ENCODE results near the gene ZDHHC9.

ZDHHC9 gene

DNA sequence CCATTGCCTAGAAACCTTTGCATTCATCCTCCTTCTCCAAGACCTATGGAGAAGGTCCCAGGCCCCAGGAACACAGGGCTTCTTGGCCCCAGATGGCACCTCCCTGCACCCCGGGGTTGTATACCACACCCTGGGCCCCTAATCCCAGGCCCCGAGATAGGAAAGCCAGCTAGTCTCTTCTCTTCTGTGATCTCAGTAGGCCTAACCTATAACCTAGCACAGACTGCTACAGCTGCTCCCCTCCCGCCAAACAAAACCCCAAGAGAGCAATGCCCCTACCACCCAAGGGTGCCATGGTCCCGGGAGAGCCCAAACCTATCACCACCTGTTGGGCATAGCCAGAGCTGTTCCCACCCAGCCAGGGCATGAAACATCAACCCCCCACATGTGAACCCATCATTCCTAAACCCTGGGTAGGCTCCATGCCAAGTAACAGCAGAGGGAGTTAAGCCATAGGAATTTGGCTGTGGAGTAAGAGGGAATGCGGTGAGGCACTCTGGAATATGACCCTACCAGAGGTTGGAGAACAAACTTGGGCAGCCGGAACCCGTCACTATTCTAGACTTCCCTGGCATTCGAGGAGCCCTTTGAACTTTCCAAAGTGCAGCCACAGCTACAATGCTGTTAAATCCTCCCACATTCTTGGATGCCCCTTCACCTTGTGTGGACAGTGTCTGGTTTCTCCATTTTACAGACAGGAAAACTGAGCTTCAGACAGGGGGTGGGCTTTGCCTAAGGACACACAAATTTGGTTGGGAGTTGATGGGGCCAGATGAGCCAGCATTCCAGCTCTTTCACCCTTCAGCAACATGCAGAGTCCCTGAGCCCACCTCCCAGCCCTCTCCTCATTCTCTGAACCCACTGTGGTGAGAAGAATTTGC, 74.9 kb downstream of the ZDHHC9 start:
- no peaks in the 10 kb centered on the region for H3K36me3 ChIP-seq (ENCODE audit: control insufficient read depth, insufficient read depth, low read length)
- no peak overlapping the region for H3K4me3 ChIP-seq (replicated peaks; ENCODE audit: low read depth, low read length)
- TF ChIP-seq, protein P1, sequence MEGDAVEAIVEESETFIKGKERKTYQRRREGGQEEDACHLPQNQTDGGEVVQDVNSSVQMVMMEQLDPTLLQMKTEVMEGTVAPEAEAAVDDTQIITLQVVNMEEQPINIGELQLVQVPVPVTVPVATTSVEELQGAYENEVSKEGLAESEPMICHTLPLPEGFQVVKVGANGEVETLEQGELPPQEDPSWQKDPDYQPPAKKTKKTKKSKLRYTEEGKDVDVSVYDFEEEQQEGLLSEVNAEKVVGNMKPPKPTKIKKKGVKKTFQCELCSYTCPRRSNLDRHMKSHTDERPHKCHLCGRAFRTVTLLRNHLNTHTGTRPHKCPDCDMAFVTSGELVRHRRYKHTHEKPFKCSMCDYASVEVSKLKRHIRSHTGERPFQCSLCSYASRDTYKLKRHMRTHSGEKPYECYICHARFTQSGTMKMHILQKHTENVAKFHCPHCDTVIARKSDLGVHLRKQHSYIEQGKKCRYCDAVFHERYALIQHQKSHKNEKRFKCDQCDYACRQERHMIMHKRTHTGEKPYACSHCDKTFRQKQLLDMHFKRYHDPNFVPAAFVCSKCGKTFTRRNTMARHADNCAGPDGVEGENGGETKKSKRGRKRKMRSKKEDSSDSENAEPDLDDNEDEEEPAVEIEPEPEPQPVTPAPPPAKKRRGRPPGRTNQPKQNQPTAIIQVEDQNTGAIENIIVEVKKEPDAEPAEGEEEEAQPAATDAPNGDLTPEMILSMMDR (IDR thresholded peaks at IDR 0.05; ENCODE audit: insufficient read depth, low read length, poor library complexity, severe bottlenecking) = no peak
- no peaks in the 10 kb centered on the region; the same call in 1 of the 2 replicates for H3K27me3 ChIP-seq (replicated peaks; ENCODE audit: control insufficient read depth, insufficient read depth, low read length)
- no peak for DNase-seq (ENCODE audit: extremely low read depth, insufficient read length)

GRCh38 chrX:129768186-129768585, 75.5 kb downstream of the ZDHHC9 start:
- TF ChIP-seq, protein P1 (IDR thresholded peaks at IDR 0.05; ENCODE audit: insufficient read depth, low read length, poor library complexity, severe bottlenecking) = no peak
- no peak overlapping the region for H3K4me3 ChIP-seq (replicated peaks; ENCODE audit: low read depth, low read length)
- no peaks in the 10 kb centered on the region; the same call in 1 of the 2 replicates for H3K27me3 ChIP-seq (replicated peaks; ENCODE audit: control insufficient read depth, insufficient read depth, low read length)
- no peaks in the 10 kb centered on the region for H3K36me3 ChIP-seq (ENCODE audit: control insufficient read depth, insufficient read depth, low read length)
- no peak for DNase-seq (ENCODE audit: extremely low read depth, insufficient read length)

GRCh38 chrX:129763666-129764065, 80.0 kb downstream of the ZDHHC9 start:
- H3K4me3 ChIP-seq (replicated peaks; ENCODE audit: low read depth, low read length) = no peak overlapping the region
- TF ChIP-seq, protein P1 (IDR thresholded peaks at IDR 0.05; ENCODE audit: insufficient read depth, low read length, poor library complexity, severe bottlenecking) = no peak
- H3K27me3 ChIP-seq (replicated peaks; ENCODE audit: control insufficient read depth, insufficient read depth, low read length) = no peaks in the 10 kb centered on the region; the same call in 1 of the 2 replicates
- no peaks in the 10 kb centered on the region for H3K36me3 ChIP-seq (ENCODE audit: control insufficient read depth, insufficient read depth, low read length)
- DNase-seq (ENCODE audit: extremely low read depth, insufficient read length) = no peak

GRCh38 chrX:129762448-129762847, 81.2 kb downstream of the ZDHHC9 start:
- no peak for DNase-seq (ENCODE audit: extremely low read depth, insufficient read length)
- no peaks in the 10 kb centered on the region for H3K36me3 ChIP-seq (ENCODE audit: control insufficient read depth, insufficient read depth, low read length)
- TF ChIP-seq, protein P1 (IDR thresholded peaks at IDR 0.05; ENCODE audit: insufficient read depth, low read length, poor library complexity, severe bottlenecking) = no peak

GRCh38 chrX:129761596-129761995, 82.1 kb downstream of the ZDHHC9 start:
- DNase-seq (ENCODE audit: extremely low read depth, insufficient read length) = no peak
- no peaks in the 10 kb centered on the region for H3K27me3 ChIP-seq (replicated peaks; ENCODE audit: control insufficient read depth, insufficient read depth, low read length)
- TF ChIP-seq, protein P1 (IDR thresholded peaks at IDR 0.05; ENCODE audit: insufficient read depth, low read length, poor library complexity, severe bottlenecking) = no peak
- no peak overlapping the region for H3K4me3 ChIP-seq (replicated peaks; ENCODE audit: low read depth, low read length)
- H3K36me3 ChIP-seq (ENCODE audit: control insufficient read depth, insufficient read depth, low read length) = no peaks in the 10 kb centered on the region

More at GRCh38 chrX:129762448-129762847, 81.2 kb downstream of the ZDHHC9 start:
- Histone ChIP-seq H3K27me3 (replicated peaks; ENCODE audit: control insufficient read depth, insufficient read depth, low read length) (no peaks in the 10 kb centered on the region; the same call in 1 of the 2 replicates), H3K4me3 (replicated peaks; ENCODE audit: low read depth, low read length) (no peak overlapping the region)

All from GM06990 (cell line).